Measurements from ENCODE around the gene METTL23. TPM values are rescaled to one million over a fixed set of nuclear protein-coding genes. Genes with fewer than 3 reads are reported as not detected.

Gene METTL23
- total and polyA plus RNA-seq, 2 experiments from 2014 or later = 41.6 to 55.9 TPM

DNA sequence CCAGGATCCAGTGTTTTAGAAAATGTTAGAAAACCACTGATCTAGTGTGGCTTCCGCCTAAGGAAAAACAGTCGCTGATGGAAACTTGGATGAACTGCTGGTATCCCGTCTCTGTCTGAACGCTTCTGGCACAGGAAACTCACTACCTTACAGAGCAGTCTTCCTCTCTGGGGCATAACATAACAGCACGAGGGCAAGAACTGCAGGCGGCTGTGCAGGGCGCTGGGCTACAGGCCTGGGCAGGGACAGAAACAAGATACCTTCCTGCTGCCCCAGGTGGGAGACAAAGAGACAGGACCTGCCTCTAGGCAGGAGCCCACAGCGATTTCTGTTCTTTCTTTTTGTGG lies 26.4 kb upstream of the METTL23 start:
- ATAC-seq = peak; percentile 20
- Histone ChIP-seq H3K4me1 (ENCODE audit: insufficient read depth) (peaks cover 35% of the 10 kb centered on the region), H3K79me2 (replicated peaks; ENCODE audit: insufficient read depth) (peaks cover 15% of the 10 kb centered on the region), H3K27ac (ENCODE audit: low read depth) (peak overlapping the region; percentile 66; the same call in 1 of the 2 replicates), H2AFZ (no peak overlapping the region), H3K4me3 (no peak overlapping the region), H3K4me2 (peak overlapping the region; percentile 63), H3K36me3 (ENCODE audit: insufficient read depth) (no peaks in the 10 kb centered on the region), H3F3A (replicated peaks; ENCODE audit: low read depth) (no peaks in the 10 kb centered on the region), H4K20me1 (replicated peaks; ENCODE audit: insufficient read depth) (no peaks in the 10 kb centered on the region; the same call in 1 of the 2 replicates), H3K9me2 (ENCODE audit: insufficient read depth) (no peaks in the 10 kb centered on the region), H3K27me3 (ENCODE audit: insufficient read depth) (no peaks in the 10 kb centered on the region)
- Mint-ChIP-seq H3K36me3 (ENCODE audit: low read depth) (no peaks in the 10 kb centered on the region), H3K27me3 (ENCODE audit: insufficient read depth, low read depth, poor library complexity) (peaks cover 14% of the 10 kb centered on the region), H3K4me1 (peaks cover 41% of the 10 kb centered on the region), H3K9me3 (no peaks in the 10 kb centered on the region; the same call in 2 of the 3 replicates), H3K4me3 (no peak overlapping the region), H3K27ac (peak overlapping the region; percentile 36)
- TF ChIP-seq, protein P1, sequence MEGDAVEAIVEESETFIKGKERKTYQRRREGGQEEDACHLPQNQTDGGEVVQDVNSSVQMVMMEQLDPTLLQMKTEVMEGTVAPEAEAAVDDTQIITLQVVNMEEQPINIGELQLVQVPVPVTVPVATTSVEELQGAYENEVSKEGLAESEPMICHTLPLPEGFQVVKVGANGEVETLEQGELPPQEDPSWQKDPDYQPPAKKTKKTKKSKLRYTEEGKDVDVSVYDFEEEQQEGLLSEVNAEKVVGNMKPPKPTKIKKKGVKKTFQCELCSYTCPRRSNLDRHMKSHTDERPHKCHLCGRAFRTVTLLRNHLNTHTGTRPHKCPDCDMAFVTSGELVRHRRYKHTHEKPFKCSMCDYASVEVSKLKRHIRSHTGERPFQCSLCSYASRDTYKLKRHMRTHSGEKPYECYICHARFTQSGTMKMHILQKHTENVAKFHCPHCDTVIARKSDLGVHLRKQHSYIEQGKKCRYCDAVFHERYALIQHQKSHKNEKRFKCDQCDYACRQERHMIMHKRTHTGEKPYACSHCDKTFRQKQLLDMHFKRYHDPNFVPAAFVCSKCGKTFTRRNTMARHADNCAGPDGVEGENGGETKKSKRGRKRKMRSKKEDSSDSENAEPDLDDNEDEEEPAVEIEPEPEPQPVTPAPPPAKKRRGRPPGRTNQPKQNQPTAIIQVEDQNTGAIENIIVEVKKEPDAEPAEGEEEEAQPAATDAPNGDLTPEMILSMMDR (conservative IDR thresholded peaks at IDR 0.05; ENCODE audit: low read depth in 2 of 2) = no peak
- TF ChIP-seq STAT1 (IDR thresholded peaks at IDR 0.05; ENCODE audit: unreplicated experiment) = no peak
- TF ChIP-seq CREB1 (CRISPR knock-in tag; IDR thresholded peaks at IDR 0.05; ENCODE audit: low read depth) = no peak
- TF ChIP-seq JUNB (IDR thresholded peaks at IDR 0.05; ENCODE audit: unreplicated experiment) = no peak
- no peak for TF ChIP-seq EZH2phosphoT487 (IDR thresholded peaks at IDR 0.05; ENCODE audit: unreplicated experiment)
- no peak for TF ChIP-seq POLR2AphosphoS5 (IDR thresholded peaks at IDR 0.05; ENCODE audit: low read depth)
- TF ChIP-seq ZNF114 (CRISPR knock-in tag; IDR thresholded peaks at IDR 0.05) = no peak
- TF ChIP-seq, protein P2, sequence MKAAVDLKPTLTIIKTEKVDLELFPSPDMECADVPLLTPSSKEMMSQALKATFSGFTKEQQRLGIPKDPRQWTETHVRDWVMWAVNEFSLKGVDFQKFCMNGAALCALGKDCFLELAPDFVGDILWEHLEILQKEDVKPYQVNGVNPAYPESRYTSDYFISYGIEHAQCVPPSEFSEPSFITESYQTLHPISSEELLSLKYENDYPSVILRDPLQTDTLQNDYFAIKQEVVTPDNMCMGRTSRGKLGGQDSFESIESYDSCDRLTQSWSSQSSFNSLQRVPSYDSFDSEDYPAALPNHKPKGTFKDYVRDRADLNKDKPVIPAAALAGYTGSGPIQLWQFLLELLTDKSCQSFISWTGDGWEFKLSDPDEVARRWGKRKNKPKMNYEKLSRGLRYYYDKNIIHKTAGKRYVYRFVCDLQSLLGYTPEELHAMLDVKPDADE (IDR thresholded peaks at IDR 0.05) = no peak
- no peak for TF ChIP-seq EZH2 (IDR thresholded peaks at IDR 0.05; ENCODE audit: low read depth, unreplicated experiment)
- no peak for DNase-seq (ENCODE audit: low spot score)

DNA sequence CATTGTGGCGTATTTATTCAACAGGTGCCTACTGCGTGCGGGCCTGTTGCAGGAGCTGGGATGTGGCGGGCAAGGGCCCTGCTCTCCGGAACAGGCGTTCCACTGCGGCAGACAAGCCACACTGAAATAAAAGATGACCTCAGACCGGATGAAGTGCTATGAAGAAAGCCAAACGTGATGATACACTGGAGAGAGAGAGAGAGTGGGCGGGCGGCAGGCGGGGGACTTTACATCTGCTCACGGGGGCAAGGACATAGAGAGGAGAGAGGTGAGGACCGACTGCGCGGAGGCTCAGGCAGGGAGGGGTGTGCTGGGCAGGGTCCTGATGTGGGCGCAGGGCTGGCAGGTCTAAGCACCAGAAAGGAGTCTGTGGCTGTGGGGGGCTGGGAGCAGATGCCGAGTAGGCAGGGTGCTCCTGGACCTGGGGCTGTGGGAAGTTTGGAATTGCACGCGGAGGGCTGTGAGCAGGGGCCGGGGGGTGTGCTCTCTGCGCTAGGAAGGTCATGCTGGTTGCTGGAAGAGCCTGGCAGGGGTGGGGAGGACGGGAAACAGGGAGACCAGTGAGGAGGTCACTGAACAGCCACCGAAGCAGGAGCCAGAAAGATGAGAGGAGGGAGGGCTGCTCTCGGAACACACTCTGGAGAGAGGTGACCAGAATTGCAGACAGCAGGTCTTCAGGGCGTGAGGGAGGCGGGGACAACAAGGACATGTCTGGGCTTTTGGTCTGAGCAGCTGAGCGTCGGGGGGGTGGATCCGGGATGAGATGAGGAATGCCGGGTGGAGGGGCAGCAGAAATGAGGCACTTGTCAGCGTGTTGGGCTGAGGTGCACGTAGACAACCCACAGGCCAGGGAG lies 25.8 kb upstream of the METTL23 start:
- peaks cover 35% of the 10 kb centered on the region for H3K4me1 ChIP-seq (ENCODE audit: insufficient read depth)
- H3K4me3 ChIP-seq = no peak overlapping the region
- H3K79me2 ChIP-seq (replicated peaks; ENCODE audit: insufficient read depth) = peaks cover 19% of the 10 kb centered on the region
- H3K36me3 ChIP-seq (ENCODE audit: insufficient read depth) = no peaks in the 10 kb centered on the region
- peak overlapping the region; percentile 66 for H3K27ac ChIP-seq (ENCODE audit: low read depth)
- no peak overlapping the region; the same call in 1 of the 2 replicates for H2AFZ ChIP-seq
- no peaks in the 10 kb centered on the region for H3K9me2 ChIP-seq (ENCODE audit: insufficient read depth)
- Mint-ChIP-seq H3K9me3 (no peaks in the 10 kb centered on the region; the same call in 2 of the 3 replicates), H3K27me3 (ENCODE audit: insufficient read depth, low read depth, poor library complexity) (peaks cover 14% of the 10 kb centered on the region), H3K27ac (peak overlapping the region; percentile 36), H3K4me3 (peak overlapping the region; percentile 0; the same call in 1 of the 3 replicates), H3K36me3 (ENCODE audit: low read depth) (no peaks in the 10 kb centered on the region), H3K4me1 (peaks cover 41% of the 10 kb centered on the region)
- no peaks in the 10 kb centered on the region for H3K27me3 ChIP-seq (ENCODE audit: insufficient read depth)
- DNase-seq (ENCODE audit: low spot score) (peak; percentile 66), ATAC-seq (peak; percentile 43)
- H4K20me1 ChIP-seq (replicated peaks; ENCODE audit: insufficient read depth) = no peaks in the 10 kb centered on the region; the same call in 1 of the 2 replicates
- no peaks in the 10 kb centered on the region for H3F3A ChIP-seq (replicated peaks; ENCODE audit: low read depth)
- H3K4me2 ChIP-seq = peak overlapping the region; percentile 63
- TF ChIP-seq, protein P3, sequence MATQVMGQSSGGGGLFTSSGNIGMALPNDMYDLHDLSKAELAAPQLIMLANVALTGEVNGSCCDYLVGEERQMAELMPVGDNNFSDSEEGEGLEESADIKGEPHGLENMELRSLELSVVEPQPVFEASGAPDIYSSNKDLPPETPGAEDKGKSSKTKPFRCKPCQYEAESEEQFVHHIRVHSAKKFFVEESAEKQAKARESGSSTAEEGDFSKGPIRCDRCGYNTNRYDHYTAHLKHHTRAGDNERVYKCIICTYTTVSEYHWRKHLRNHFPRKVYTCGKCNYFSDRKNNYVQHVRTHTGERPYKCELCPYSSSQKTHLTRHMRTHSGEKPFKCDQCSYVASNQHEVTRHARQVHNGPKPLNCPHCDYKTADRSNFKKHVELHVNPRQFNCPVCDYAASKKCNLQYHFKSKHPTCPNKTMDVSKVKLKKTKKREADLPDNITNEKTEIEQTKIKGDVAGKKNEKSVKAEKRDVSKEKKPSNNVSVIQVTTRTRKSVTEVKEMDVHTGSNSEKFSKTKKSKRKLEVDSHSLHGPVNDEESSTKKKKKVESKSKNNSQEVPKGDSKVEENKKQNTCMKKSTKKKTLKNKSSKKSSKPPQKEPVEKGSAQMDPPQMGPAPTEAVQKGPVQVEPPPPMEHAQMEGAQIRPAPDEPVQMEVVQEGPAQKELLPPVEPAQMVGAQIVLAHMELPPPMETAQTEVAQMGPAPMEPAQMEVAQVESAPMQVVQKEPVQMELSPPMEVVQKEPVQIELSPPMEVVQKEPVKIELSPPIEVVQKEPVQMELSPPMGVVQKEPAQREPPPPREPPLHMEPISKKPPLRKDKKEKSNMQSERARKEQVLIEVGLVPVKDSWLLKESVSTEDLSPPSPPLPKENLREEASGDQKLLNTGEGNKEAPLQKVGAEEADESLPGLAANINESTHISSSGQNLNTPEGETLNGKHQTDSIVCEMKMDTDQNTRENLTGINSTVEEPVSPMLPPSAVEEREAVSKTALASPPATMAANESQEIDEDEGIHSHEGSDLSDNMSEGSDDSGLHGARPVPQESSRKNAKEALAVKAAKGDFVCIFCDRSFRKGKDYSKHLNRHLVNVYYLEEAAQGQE (IDR thresholded peaks at IDR 0.05; ENCODE audit: unreplicated experiment) = no peak
- TF ChIP-seq, protein P1 (conservative IDR thresholded peaks at IDR 0.05; ENCODE audit: low read depth in 2 of 2) = no peak
- no peak for TF ChIP-seq NANOG (IDR thresholded peaks at IDR 0.05; ENCODE audit: borderline replicate concordance)
- no peak for TF ChIP-seq JUNB (IDR thresholded peaks at IDR 0.05; ENCODE audit: unreplicated experiment)
- TF ChIP-seq, protein P2 (IDR thresholded peaks at IDR 0.05) = no peak
- TF ChIP-seq EZH2 (IDR thresholded peaks at IDR 0.05; ENCODE audit: low read depth, unreplicated experiment) = no peak
- TF ChIP-seq POLR2AphosphoS5 (IDR thresholded peaks at IDR 0.05; ENCODE audit: low read depth) = no peak
- TF ChIP-seq ZNF331 (CRISPR knock-in tag; IDR thresholded peaks at IDR 0.05; ENCODE audit: low read depth) = no peak
- TF ChIP-seq ZNF114 (CRISPR knock-in tag; IDR thresholded peaks at IDR 0.05) = no peak
- no peak for TF ChIP-seq EZH2phosphoT487 (IDR thresholded peaks at IDR 0.05; ENCODE audit: unreplicated experiment)
- no peak for TF ChIP-seq STAT1 (IDR thresholded peaks at IDR 0.05; ENCODE audit: unreplicated experiment)

Measured in GM23338 (cell line).